Activated CD8-positive, alpha-beta T cell treated with anti-CD3 and anti-CD28 coated beads for 36 hours (primary cell): Measurements from ENCODE around the gene DLG2. TPM values are rescaled to one million over a fixed set of nuclear protein-coding genes. Genes with fewer than 3 reads are reported as not detected.

Experiments used
- ATAC-seq: fragments of 200-7000 bp; cut with Tn5 transposase; one replicate; pipeline ENCODE4 v1.10.0; 2021; ENCODE audit warnings: mild to moderate bottlenecking, moderate library complexity
- CTCF ChIA-PET: fragments of 350-600 bp; sonication (Branson Sonifier 250); formaldehyde crosslinking; loops from one replicate; lab custom pipeline; 2021; ENCODE audit warnings: antibody characterized with exemption; lab: Charles Lee
- POLR2A ChIA-PET: fragments of 350-600 bp; sonication (Branson Sonifier 250); formaldehyde crosslinking; loops from one replicate; lab custom pipeline; 2021; ENCODE audit warnings: antibody characterized with exemption; lab: Charles Lee
- DNase-seq: peaks from one replicate; pipeline ENCODE4 v3.0.0-alpha.2; 2020
- H3K27ac Mint-ChIP-seq: one replicate; pipeline ENCODE4 v1.8.0; 2021; ENCODE audit warnings: mild to moderate bottlenecking, mixed read lengths
- H3K27me3 Mint-ChIP-seq: one replicate; pipeline ENCODE4 v1.8.0; 2021; ENCODE audit warnings: mixed read lengths
- H3K36me3 Mint-ChIP-seq: one replicate; pipeline ENCODE4 v1.8.0; 2021; ENCODE audit warnings: low read depth, mixed read lengths
- H3K4me1 Mint-ChIP-seq: one replicate; pipeline ENCODE4 v1.8.0; 2021; ENCODE audit warnings: low read depth, mixed read lengths
- H3K4me3 Mint-ChIP-seq: one replicate; pipeline ENCODE4 v1.8.0; 2021; ENCODE audit warnings: mild to moderate bottlenecking, moderate library complexity, mixed read lengths
- H3K9me3 Mint-ChIP-seq: one replicate; pipeline ENCODE4 v1.8.0; 2021; ENCODE audit warnings: mixed read lengths
- CTCF ChIP-seq: fragments of 200-600 bp; IDR thresholded peaks from one replicate; pipeline ENCODE4 v1.8.0; 2022; ENCODE audit warnings: antibody characterized with exemption, mild to moderate bottlenecking
- intact Hi-C: fragments of 100-400 bp; cut with micrococcal nuclease; formaldehyde crosslinking; loops from one replicate; pipeline ENCODE4 v1.10.0; 2022
- total RNA-seq, 2 experiments: library from RNA; stranded (reverse); gene quantifications; one replicate each; pipeline ENCODE4 v1.2.3, GENCODE V29; 2021

Gene DLG2
- total RNA-seq, 2 experiments from 2014 or later, result 2.2 to 2.6 TPM

GRCh38 chr11:84211896-84212295 lies 1415.2 kb downstream of the DLG2 start:
- Mint-ChIP-seq H3K27me3 (no peaks in the 10 kb centered on the region), H3K27ac (no peak overlapping the region), H3K36me3 (no peaks in the 10 kb centered on the region), H3K4me1 (no peaks in the 10 kb centered on the region), H3K4me3 (no peak overlapping the region), H3K9me3 (peaks cover 17% of the 10 kb centered on the region)
- ATAC-seq, result no peak
- DNase-seq, result no peak
- intact Hi-C loops, result no loop called here
- POLR2A ChIA-PET, result no interaction called here
- CTCF ChIA-PET, result no interaction called here
- no peak for TF ChIP-seq CTCF

GRCh38 chr11:84194696-84195095 lies 1432.4 kb downstream of the DLG2 start:
- no peaks in the 10 kb centered on the region for H3K27me3 Mint-ChIP-seq
- no peaks in the 10 kb centered on the region for H3K36me3 Mint-ChIP-seq
- ChIA-PET CTCF (no interaction called here), POLR2A (no interaction called here)
- no peak for TF ChIP-seq CTCF
- intact Hi-C loops, result no loop called here
- ATAC-seq (no peak), DNase-seq (no peak)
- H3K4me3 Mint-ChIP-seq, result no peak overlapping the region
- H3K27ac Mint-ChIP-seq, result no peak overlapping the region
- peaks cover 7% of the 10 kb centered on the region for H3K9me3 Mint-ChIP-seq
- no peaks in the 10 kb centered on the region for H3K4me1 Mint-ChIP-seq

- Mint-ChIP-seq H3K27ac (no peak overlapping the region), H3K4me1 (no peaks in the 10 kb centered on the region), H3K27me3 (no peaks in the 10 kb centered on the region), H3K36me3 (no peaks in the 10 kb centered on the region), H3K4me3 (no peak overlapping the region), H3K9me3 (peaks cover 7% of the 10 kb centered on the region)
- intact Hi-C loops, result no loop called here
- no peak for DNase-seq
- ATAC-seq, result no peak
- ChIA-PET CTCF (no interaction called here), POLR2A (interaction anchor here (0.6 kb wide), 1 partner anchor 1576 kb away, joined by 3 read pairs; no protein-coding TSS in a partner anchor)
- no peak for TF ChIP-seq CTCF
Measured at GRCh38 chr11:84193706-84194105, 1433.4 kb downstream of the DLG2 start.

GRCh38 chr11:84188521-84188920 lies 1438.6 kb downstream of the DLG2 start:
- Mint-ChIP-seq H3K4me3 (no peak overlapping the region), H3K9me3 (peaks cover 3% of the 10 kb centered on the region), H3K36me3 (no peaks in the 10 kb centered on the region), H3K27me3 (no peaks in the 10 kb centered on the region), H3K4me1 (no peaks in the 10 kb centered on the region), H3K27ac (no peak overlapping the region)
- CTCF ChIA-PET, result no interaction called here
- POLR2A ChIA-PET, result no interaction called here
- no peak for TF ChIP-seq CTCF
- DNase-seq (no peak), ATAC-seq (no peak)
- intact Hi-C loops, result no loop called here

- CTCF ChIA-PET, result no interaction called here
- Mint-ChIP-seq H3K4me3 (no peak overlapping the region), H3K27me3 (no peaks in the 10 kb centered on the region), H3K4me1 (no peaks in the 10 kb centered on the region), H3K36me3 (no peaks in the 10 kb centered on the region), H3K27ac (no peak overlapping the region), H3K9me3 (peaks cover 16% of the 10 kb centered on the region)
- intact Hi-C loops, result no loop called here
- POLR2A ChIA-PET, result no interaction called here
- no peak for ATAC-seq
- no peak for TF ChIP-seq CTCF
- no peak for DNase-seq
Measured at GRCh38 chr11:84173078-84173477, 1454.1 kb downstream of the DLG2 start.
